HEK293 (cell line): ENCODE measurements around the gene TLE4.

Experiments
- CTCF ChIA-PET: fragments of 350-600 bp; formaldehyde crosslinking; extraction: SDS; loops from one replicate; lab custom pipeline; 2021; ENCODE audit warnings: antibody characterized with exemption; lab: Yijun Ruan, JAX
- POLR2A ChIA-PET: fragments of 300-600 bp; formaldehyde crosslinking; extraction: SDS; loops from one replicate; lab custom pipeline; 2020; ENCODE audit warnings: antibody characterized with exemption, inconsistent platforms; lab: Yijun Ruan, JAX
- H3K27ac ChIP-seq: fragments of 200-500 bp; sonication (Bioruptor generic); 2 replicates; pipeline ENCODE4 v1.5.1; 2014; ENCODE audit warnings: low read depth, low read length, control low read depth, inconsistent platforms; ENCODE audit errors: extremely low read depth
- H3K36me3 ChIP-seq, 2 experiments: fragments of 200-500 bp in 1 of 2; sonication (Bioruptor generic) in 1 of 2; 1 replicate in 1 of 2; 2 replicates in 1 of 2; pipeline ENCODE4 v1.5.1; 2014 to 2017; ENCODE audit warnings: inconsistent platforms in 2 of 2, low read length in 2 of 2; ENCODE audit not compliant: control insufficient read depth in 2 of 2, insufficient read depth in 1 of 2
- H3K4me1 ChIP-seq: fragments of 200-500 bp; sonication (Bioruptor generic); 2 replicates; pipeline ENCODE4 v1.5.1; 2014; ENCODE audit warnings: mild to moderate bottlenecking, low read length, inconsistent platforms; ENCODE audit not compliant: control insufficient read depth, insufficient read depth
- H3K4me3 ChIP-seq: 2 replicates; pipeline ENCODE4 v1.5.1; 2011; ENCODE audit warnings: low read depth, mild to moderate bottlenecking, control low read depth, low read length, moderate library complexity
- H3K9me3 ChIP-seq: fragments of 200-500 bp; sonication (Bioruptor generic); 2 replicates; pipeline ENCODE4 v1.5.1; 2014; ENCODE audit warnings: low read depth, low read length, inconsistent platforms; ENCODE audit not compliant: control insufficient read depth, insufficient read depth
- GLI4 ChIP-seq: fragments of 450-650 bp; formaldehyde crosslinking; IDR thresholded peaks from 2 replicates; pipeline ENCODE4 v1.5.1; 2016; ENCODE audit warnings: missing biosample characterization, missing genetic modification characterization
- GLIS1 ChIP-seq: fragments of 450-650 bp; formaldehyde crosslinking; IDR thresholded peaks from 2 replicates; pipeline ENCODE4 v1.5.1; 2016; ENCODE audit warnings: missing biosample characterization, missing genetic modification characterization
- KLF1 ChIP-seq: fragments of 450-650 bp; formaldehyde crosslinking; IDR thresholded peaks from 2 replicates; pipeline ENCODE4 v1.5.1; 2016; ENCODE audit warnings: missing biosample characterization, missing genetic modification characterization
- KLF10 ChIP-seq: fragments of 450-650 bp; IDR thresholded peaks from 2 replicates; pipeline ENCODE4 v1.5.1; 2018; ENCODE audit warnings: missing biosample characterization, mild to moderate bottlenecking, missing genetic modification characterization
- PRDM1 ChIP-seq: fragments of 450-650 bp; formaldehyde crosslinking; IDR thresholded peaks from 2 replicates; pipeline ENCODE4; 2016; ENCODE audit warnings: missing biosample characterization, missing genetic modification characterization
- SCRT2 ChIP-seq: fragments of 450-650 bp; formaldehyde crosslinking; IDR thresholded peaks from 2 replicates; pipeline ENCODE4 v1.5.1; 2016; ENCODE audit warnings: missing biosample characterization, missing genetic modification characterization
- SP3 ChIP-seq: fragments of 450-650 bp; formaldehyde crosslinking; IDR thresholded peaks from 2 replicates; pipeline ENCODE4 v1.5.1; 2016; ENCODE audit warnings: missing biosample characterization, missing genetic modification characterization
- TCF7L2 ChIP-seq: IDR thresholded peaks from 2 replicates; pipeline ENCODE4 v1.6.1; 2011; ENCODE audit warnings: low read depth, mild to moderate bottlenecking, inconsistent platforms, low read length, moderate library complexity, borderline replicate concordance
- ZBTB8A ChIP-seq: fragments of 450-650 bp; formaldehyde crosslinking; IDR thresholded peaks from 2 replicates; pipeline ENCODE4 v1.5.1; 2016; ENCODE audit warnings: missing biosample characterization, missing genetic modification characterization
- ZFP3 ChIP-seq: fragments of 450-650 bp; formaldehyde crosslinking; IDR thresholded peaks from 2 replicates; pipeline ENCODE4 v1.5.1; 2016; ENCODE audit warnings: low read depth, missing biosample characterization, missing genetic modification characterization
- ZNF2 ChIP-seq: fragments of 450-650 bp; formaldehyde crosslinking; IDR thresholded peaks from 2 replicates; pipeline ENCODE4 v1.5.1; 2016; ENCODE audit warnings: missing biosample characterization, missing genetic modification characterization
- ZNF335 ChIP-seq: fragments of 450-650 bp; formaldehyde crosslinking; conservative IDR thresholded peaks from 2 replicates; pipeline ENCODE4 v1.5.1; 2016; ENCODE audit warnings: missing biosample characterization, missing genetic modification characterization
- ZNF366 ChIP-seq: fragments of 450-650 bp; formaldehyde crosslinking; conservative IDR thresholded peaks from 2 replicates; pipeline ENCODE4 v1.5.1; 2016; ENCODE audit warnings: missing biosample characterization, missing genetic modification characterization
- ZNF398 ChIP-seq: fragments of 450-650 bp; formaldehyde crosslinking; IDR thresholded peaks from 2 replicates; pipeline ENCODE4 v1.5.1; 2017; ENCODE audit warnings: missing biosample characterization, missing genetic modification characterization
- ZNF433 ChIP-seq: fragments of 450-650 bp; formaldehyde crosslinking; IDR thresholded peaks from 2 replicates; pipeline ENCODE4 v1.5.1; 2016; ENCODE audit warnings: missing biosample characterization, missing genetic modification characterization, low read depth
- ZNF626 ChIP-seq: fragments of 450-650 bp; sonication (Bioruptor Pico); formaldehyde crosslinking; IDR thresholded peaks from 2 replicates; pipeline ENCODE4 v1.5.1; 2018; ENCODE audit warnings: missing biosample characterization, missing genetic modification characterization, inconsistent platforms
- ZNF76 ChIP-seq: fragments of 450-650 bp; formaldehyde crosslinking; IDR thresholded peaks from 2 replicates; pipeline ENCODE4; 2016; ENCODE audit warnings: low read depth, missing biosample characterization, missing genetic modification characterization, borderline replicate concordance
- ZNF843 ChIP-seq: fragments of 450-650 bp; formaldehyde crosslinking; IDR thresholded peaks from 2 replicates; pipeline ENCODE4 v1.5.1; 2016; ENCODE audit warnings: missing biosample characterization, missing genetic modification characterization
- TF ChIP-seq, protein P1 (sequence below): fragments of 450-650 bp; formaldehyde crosslinking; IDR thresholded peaks from 2 replicates; pipeline ENCODE4 v1.5.1; 2016; ENCODE audit warnings: missing biosample characterization, missing genetic modification characterization

Gene TLE4

GRCh38 chr9:79570448-79571308, 1.1 kb upstream of the TLE4 start (continued):
- no peak for TF ChIP-seq ZFP3 (tag by site-specific recombination)
- TF ChIP-seq ZNF626 (tag by site-specific recombination): no peak
- TF ChIP-seq, protein P1, sequence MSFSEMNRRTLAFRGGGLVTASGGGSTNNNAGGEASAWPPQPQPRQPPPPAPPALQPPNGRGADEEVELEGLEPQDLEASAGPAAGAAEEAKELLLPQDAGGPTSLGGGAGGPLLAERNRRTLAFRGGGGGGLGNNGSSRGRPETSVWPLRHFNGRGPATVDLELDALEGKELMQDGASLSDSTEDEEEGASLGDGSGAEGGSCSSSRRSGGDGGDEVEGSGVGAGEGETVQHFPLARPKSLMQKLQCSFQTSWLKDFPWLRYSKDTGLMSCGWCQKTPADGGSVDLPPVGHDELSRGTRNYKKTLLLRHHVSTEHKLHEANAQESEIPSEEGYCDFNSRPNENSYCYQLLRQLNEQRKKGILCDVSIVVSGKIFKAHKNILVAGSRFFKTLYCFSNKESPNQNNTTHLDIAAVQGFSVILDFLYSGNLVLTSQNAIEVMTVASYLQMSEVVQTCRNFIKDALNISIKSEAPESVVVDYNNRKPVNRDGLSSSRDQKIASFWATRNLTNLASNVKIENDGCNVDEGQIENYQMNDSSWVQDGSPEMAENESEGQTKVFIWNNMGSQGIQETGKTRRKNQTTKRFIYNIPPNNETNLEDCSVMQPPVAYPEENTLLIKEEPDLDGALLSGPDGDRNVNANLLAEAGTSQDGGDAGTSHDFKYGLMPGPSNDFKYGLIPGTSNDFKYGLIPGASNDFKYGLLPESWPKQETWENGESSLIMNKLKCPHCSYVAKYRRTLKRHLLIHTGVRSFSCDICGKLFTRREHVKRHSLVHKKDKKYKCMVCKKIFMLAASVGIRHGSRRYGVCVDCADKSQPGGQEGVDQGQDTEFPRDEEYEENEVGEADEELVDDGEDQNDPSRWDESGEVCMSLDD (tag by site-specific recombination): peak; percentile 82
- TF ChIP-seq ZNF76 (tag by site-specific recombination): peak; percentile 8; the same call in 1 of the 2 replicates
- TF ChIP-seq GLIS1: peak; percentile 13; the same call in 1 of the 2 replicates
- TF ChIP-seq ZNF2 (tag by site-specific recombination): 0 out of 2 replicates have a peak, but pooled peaks have one; percentile 11
- TF ChIP-seq ZNF335 (tag by site-specific recombination): peak; percentile 82
- TF ChIP-seq ZBTB8A: peak; percentile 59; the same call in 1 of the 2 replicates
- no peak for TF ChIP-seq ZNF433 (tag by site-specific recombination)
- peak; percentile 31; the same call in 1 of the 2 replicates for TF ChIP-seq KLF1 (tag by site-specific recombination)
- TF ChIP-seq ZNF843 (tag by site-specific recombination): peak; percentile 28; the same call in 1 of the 2 replicates
- TF ChIP-seq ZNF398 (tag by site-specific recombination): peak; percentile 37

DNA sequence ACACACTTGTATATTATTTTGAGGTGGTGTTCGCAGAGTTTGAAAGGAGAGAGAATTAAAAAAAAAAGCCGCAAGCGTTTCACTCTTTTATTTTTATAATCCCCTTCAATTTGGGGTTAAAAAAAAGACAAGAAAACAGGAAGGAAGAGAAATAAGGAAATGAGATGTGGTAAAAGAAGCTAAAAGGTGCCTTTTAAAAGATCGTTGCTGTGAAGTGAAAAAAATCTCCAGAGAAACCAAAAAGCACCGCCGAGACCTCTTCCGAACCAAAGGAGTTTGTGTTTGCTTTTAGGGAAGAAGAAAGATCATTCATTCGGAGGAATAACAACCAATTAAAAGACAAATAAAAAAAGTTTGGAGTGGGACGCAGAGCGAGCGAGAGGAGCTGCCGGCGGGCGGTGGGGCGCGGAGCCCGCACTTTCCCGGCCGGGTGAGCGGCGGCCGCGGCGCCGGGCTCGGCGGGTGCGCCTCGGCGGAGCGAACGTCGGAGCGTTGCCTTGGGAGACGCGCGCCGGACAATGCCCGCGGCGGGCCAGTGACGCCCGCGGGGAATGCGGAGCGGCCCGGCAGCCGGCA, 355 bp downstream of the TLE4 start:
- Histone ChIP-seq H3K4me3 (peak overlapping the region; percentile 93), H3K36me3 (peaks cover 0 to 18% of the 10 kb centered on the region in 2 experiments; a peak in 1 of 3 replicates), H3K9me3 (no peaks in the 10 kb centered on the region)
- TF ChIP-seq SP3 (tag by site-specific recombination) (no peak), PRDM1 (peak; percentile 85), ZNF366 (tag by site-specific recombination) (peak; percentile 65), ZNF2 (tag by site-specific recombination) (0 out of 2 replicates have a peak, but pooled peaks have one; percentile 21), TCF7L2 (0 out of 2 replicates have a peak, but pooled peaks have one; percentile 60), GLI4 (tag by site-specific recombination) (0 out of 2 replicates have a peak, but pooled peaks have one; percentile 16), KLF10 (0 out of 2 replicates have a peak, but pooled peaks have one; percentile 41), SCRT2 (tag by site-specific recombination) (no peak)
- TF ChIP-seq, protein P1 (tag by site-specific recombination): no peak
- TF ChIP-seq, all 188 proteins: peak for 6
- peak overlapping the region; percentile 81 for H3K27ac ChIP-seq
- ChIA-PET POLR2A (interaction anchor here (0.7 to 3.0 kb wide), 31 partner anchors 10 to 586 kb away, joined by 3 to 43 read pairs (median 4); no protein-coding TSS in a partner anchor), CTCF (interaction anchor here (0.6 to 1.4 kb wide), 8 partner anchors 14 to 1960 kb away, joined by 3 to 4 read pairs (median 3); no protein-coding TSS in a partner anchor)
- no peaks in the 10 kb centered on the region for H3K4me1 ChIP-seq
